Measurements from ENCODE around the gene EYA4.

The EYA4 gene

GRCh38 chr6:133532908-133533307 lies 291.8 kb downstream of the EYA4 start:
- Histone ChIP-seq H3K4me2 (ENCODE audit: low read length) (no peak overlapping the region), H4K8ac (ENCODE audit: low read depth, low read length) (no peak overlapping the region), H2AK5ac (ENCODE audit: low read length) (no peak overlapping the region), H3K79me1 (ENCODE audit: low read length) (no peaks in the 10 kb centered on the region), H3K4me3 (ENCODE audit: low read depth, low read length) (no peak overlapping the region), H3K27me3 (ENCODE audit: insufficient read depth, low read length) (no peaks in the 10 kb centered on the region), H3K14ac (ENCODE audit: low read length) (no peak overlapping the region), H3K4me1 (ENCODE audit: control insufficient read depth in 1 of 2, insufficient read depth in 2 of 2, low read length in 2 of 2) (no peaks in the 10 kb centered on the region), H3K36me3 (ENCODE audit: control insufficient read depth in 1 of 2, insufficient read depth in 2 of 2, low read length in 2 of 2) (no peaks in the 10 kb centered on the region), H2BK5ac (ENCODE audit: low read depth, low read length, poor library complexity) (no peak overlapping the region), H3K79me2 (ENCODE audit: control insufficient read depth, insufficient read depth, low read length, poor library complexity) (no peaks in the 10 kb centered on the region), H3K23ac (ENCODE audit: low read length) (no peak overlapping the region), H4K12ac (ENCODE audit: low read depth, low read length) (no peak overlapping the region), H3K4ac (ENCODE audit: low read depth, low read length) (no peak overlapping the region), H4K91ac (ENCODE audit: low read depth, low read length) (no peak overlapping the region), H3K18ac (ENCODE audit: low read length) (no peak overlapping the region), H3K9ac (ENCODE audit: low read length) (no peak overlapping the region), H2AFZ (ENCODE audit: insufficient read depth, low read length, poor library complexity) (no peak overlapping the region), H2BK120ac (ENCODE audit: insufficient read depth, low read length, poor library complexity) (no peak overlapping the region), H3K9me3 (ENCODE audit: insufficient read depth, low read depth, low read length) (no peaks in the 10 kb centered on the region), H3K27ac (ENCODE audit: low read depth, low read length) (no peak overlapping the region), H2BK12ac (ENCODE audit: low read length) (no peak overlapping the region)
- WGBS (ENCODE audit: extremely low coverage, insufficient coverage, insufficient read length): no CpG with 5 or more reads among the region's 7 CpGs
- no peak for DNase-seq

GRCh38 chr6:133539502-133540259 lies 298.5 kb downstream of the EYA4 start:
- Histone ChIP-seq H3K14ac (ENCODE audit: low read length) (no peak overlapping the region), H3K4ac (ENCODE audit: low read depth, low read length) (no peak overlapping the region), H3K9me3 (ENCODE audit: insufficient read depth, low read depth, low read length) (no peaks in the 10 kb centered on the region), H3K4me1 (ENCODE audit: control insufficient read depth in 1 of 2, insufficient read depth in 2 of 2, low read length in 2 of 2) (no peaks in the 10 kb centered on the region), H2BK12ac (ENCODE audit: low read length) (no peak overlapping the region), H3K18ac (ENCODE audit: low read length) (no peak overlapping the region), H3K27me3 (ENCODE audit: insufficient read depth, low read length) (peaks cover 3% of the 10 kb centered on the region), H3K27ac (ENCODE audit: low read depth, low read length) (no peak overlapping the region), H2BK5ac (ENCODE audit: low read depth, low read length, poor library complexity) (no peak overlapping the region), H3K4me2 (ENCODE audit: low read length) (no peak overlapping the region), H2AK5ac (ENCODE audit: low read length) (no peak overlapping the region), H4K91ac (ENCODE audit: low read depth, low read length) (no peak overlapping the region), H4K8ac (ENCODE audit: low read depth, low read length) (no peak overlapping the region), H3K79me1 (ENCODE audit: low read length) (no peaks in the 10 kb centered on the region), H3K9ac (ENCODE audit: low read length) (no peak overlapping the region), H3K23ac (ENCODE audit: low read length) (no peak overlapping the region), H3K79me2 (ENCODE audit: control insufficient read depth, insufficient read depth, low read length, poor library complexity) (no peaks in the 10 kb centered on the region), H2BK120ac (ENCODE audit: insufficient read depth, low read length, poor library complexity) (no peak overlapping the region), H3K4me3 (ENCODE audit: low read depth, low read length) (no peak overlapping the region), H4K12ac (ENCODE audit: low read depth, low read length) (no peak overlapping the region), H3K36me3 (ENCODE audit: control insufficient read depth in 1 of 2, insufficient read depth in 2 of 2, low read length in 2 of 2) (no peaks in the 10 kb centered on the region), H2AFZ (ENCODE audit: insufficient read depth, low read length, poor library complexity) (no peak overlapping the region)
- 100% methylated on average over 1 of the region's 3 CpGs for WGBS (ENCODE audit: extremely low coverage, insufficient coverage, insufficient read length)
- DNase-seq: no peak

GRCh38 chr6:133540361-133540760 lies 299.2 kb downstream of the EYA4 start:
- no peak overlapping the region for H4K91ac ChIP-seq (ENCODE audit: low read depth, low read length)
- H3K27me3 ChIP-seq (ENCODE audit: insufficient read depth, low read length): peaks cover 3% of the 10 kb centered on the region
- H2BK120ac ChIP-seq (ENCODE audit: insufficient read depth, low read length, poor library complexity): no peak overlapping the region
- H3K4me3 ChIP-seq (ENCODE audit: low read depth, low read length): no peak overlapping the region
- H3K14ac ChIP-seq (ENCODE audit: low read length): no peak overlapping the region
- H3K4me2 ChIP-seq (ENCODE audit: low read length): no peak overlapping the region
- no peaks in the 10 kb centered on the region for H3K79me2 ChIP-seq (ENCODE audit: control insufficient read depth, insufficient read depth, low read length, poor library complexity)
- no peak for DNase-seq
- no peak overlapping the region for H3K4ac ChIP-seq (ENCODE audit: low read depth, low read length)
- H3K9me3 ChIP-seq (ENCODE audit: insufficient read depth, low read depth, low read length): no peaks in the 10 kb centered on the region
- no peaks in the 10 kb centered on the region for H3K36me3 ChIP-seq (ENCODE audit: control insufficient read depth in 1 of 2, insufficient read depth in 2 of 2, low read length in 2 of 2)
- H4K8ac ChIP-seq (ENCODE audit: low read depth, low read length): no peak overlapping the region
- H2AFZ ChIP-seq (ENCODE audit: insufficient read depth, low read length, poor library complexity): no peak overlapping the region
- no peak overlapping the region for H4K12ac ChIP-seq (ENCODE audit: low read depth, low read length)
- H2AK5ac ChIP-seq (ENCODE audit: low read length): no peak overlapping the region
- H2BK5ac ChIP-seq (ENCODE audit: low read depth, low read length, poor library complexity): no peak overlapping the region
- WGBS (ENCODE audit: extremely low coverage, insufficient coverage, insufficient read length): no CpG with 5 or more reads among the region's 3 CpGs
- H3K79me1 ChIP-seq (ENCODE audit: low read length): no peaks in the 10 kb centered on the region
- H3K9ac ChIP-seq (ENCODE audit: low read length): no peak overlapping the region
- H3K4me1 ChIP-seq (ENCODE audit: control insufficient read depth in 1 of 2, insufficient read depth in 2 of 2, low read length in 2 of 2): no peaks in the 10 kb centered on the region
- H2BK12ac ChIP-seq (ENCODE audit: low read length): no peak overlapping the region
- H3K18ac ChIP-seq (ENCODE audit: low read length): no peak overlapping the region
- H3K27ac ChIP-seq (ENCODE audit: low read depth, low read length): no peak overlapping the region
- H3K23ac ChIP-seq (ENCODE audit: low read length): no peak overlapping the region

- Histone ChIP-seq H3K14ac (ENCODE audit: low read length) (no peak overlapping the region), H3K9me3 (ENCODE audit: insufficient read depth, low read depth, low read length) (no peaks in the 10 kb centered on the region), H3K27me3 (ENCODE audit: insufficient read depth, low read length) (peaks cover 3% of the 10 kb centered on the region), H3K4me3 (ENCODE audit: low read depth, low read length) (no peak overlapping the region), H3K27ac (ENCODE audit: low read depth, low read length) (no peak overlapping the region), H3K4me2 (ENCODE audit: low read length) (no peak overlapping the region), H3K18ac (ENCODE audit: low read length) (no peak overlapping the region), H3K23ac (ENCODE audit: low read length) (no peak overlapping the region), H3K79me2 (ENCODE audit: control insufficient read depth, insufficient read depth, low read length, poor library complexity) (no peaks in the 10 kb centered on the region), H2AFZ (ENCODE audit: insufficient read depth, low read length, poor library complexity) (no peak overlapping the region), H4K8ac (ENCODE audit: low read depth, low read length) (no peak overlapping the region), H2BK12ac (ENCODE audit: low read length) (no peak overlapping the region), H2BK120ac (ENCODE audit: insufficient read depth, low read length, poor library complexity) (no peak overlapping the region), H3K4me1 (ENCODE audit: control insufficient read depth in 1 of 2, insufficient read depth in 2 of 2, low read length in 2 of 2) (no peaks in the 10 kb centered on the region), H3K36me3 (ENCODE audit: control insufficient read depth in 1 of 2, insufficient read depth in 2 of 2, low read length in 2 of 2) (no peaks in the 10 kb centered on the region), H3K9ac (ENCODE audit: low read length) (no peak overlapping the region), H2BK5ac (ENCODE audit: low read depth, low read length, poor library complexity) (no peak overlapping the region), H2AK5ac (ENCODE audit: low read length) (no peak overlapping the region), H4K91ac (ENCODE audit: low read depth, low read length) (no peak overlapping the region), H3K4ac (ENCODE audit: low read depth, low read length) (no peak overlapping the region), H3K79me1 (ENCODE audit: low read length) (no peaks in the 10 kb centered on the region), H4K12ac (ENCODE audit: low read depth, low read length) (no peak overlapping the region)
- no peak for DNase-seq
- WGBS (ENCODE audit: extremely low coverage, insufficient coverage, insufficient read length): no CpG with 5 or more reads among the region's 2 CpGs
These were observed 299.9 kb downstream of the EYA4 start for GRCh38 chr6:133541040-133541439.
